ENCODE results near the gene PAM. TPM values are rescaled to one million over a fixed set of nuclear protein-coding genes. Genes with fewer than 3 reads are reported as not detected.

The PAM gene
- total and polyA plus RNA-seq, 2 donors = 22.1 to 76.3 TPM

DNA sequence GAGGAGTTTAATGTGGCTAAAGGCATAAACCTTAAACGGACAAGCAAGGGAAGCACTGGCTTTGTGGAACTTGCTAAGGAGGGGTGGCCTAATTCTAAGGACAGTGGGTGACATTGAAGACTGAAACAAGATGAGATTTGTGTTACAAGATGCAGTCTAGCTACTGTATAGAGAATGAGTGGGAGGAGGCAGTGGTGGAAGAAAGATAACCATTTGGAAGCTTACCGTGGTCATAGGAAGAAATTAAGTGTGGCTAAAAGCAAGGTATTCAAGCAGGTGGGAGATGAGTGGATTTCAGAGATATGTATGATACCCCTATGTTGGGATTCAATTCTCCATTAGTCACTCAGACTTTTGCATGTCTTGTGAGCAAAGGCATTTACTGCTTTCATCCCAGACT, 4.6 kb downstream of the PAM start:
- no peak overlapping the region for H3K27ac ChIP-seq (ENCODE audit: low read depth in 1 of 2, low read length in 1 of 2)
- H3K4me1 ChIP-seq (ENCODE audit: control insufficient read depth in 2 of 2, insufficient read depth in 2 of 2, low read length in 2 of 2) = peaks cover 5 to 9% of the 10 kb centered on the region in 2 donors
- WGBS = 95% methylated on average over 2 of the region's 2 CpGs

DNA sequence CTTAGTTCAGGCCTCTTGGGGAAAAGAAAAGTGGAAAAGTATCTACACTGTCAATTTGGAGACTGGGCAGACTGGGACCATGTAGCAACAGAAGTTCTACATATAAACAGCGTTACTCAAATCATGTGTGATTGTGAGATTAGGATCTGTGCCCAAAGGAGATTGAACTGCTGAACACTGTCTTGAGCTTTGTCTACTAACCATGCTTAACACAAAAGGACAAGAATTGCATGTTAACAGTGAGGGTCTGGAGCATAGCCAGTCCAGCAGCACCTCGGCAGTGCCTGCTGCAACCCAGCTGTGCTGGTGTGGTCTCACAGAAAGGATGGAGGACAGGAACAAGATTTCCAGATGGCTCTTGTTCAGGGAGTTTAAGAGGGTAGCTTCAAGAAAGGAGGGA, 5.7 kb downstream of the PAM start:
- WGBS = 61% methylated on average over 2 of the region's 2 CpGs
- peaks cover 0 to under 1% of the 10 kb centered on the region in 2 donors for H3K27me3 ChIP-seq (ENCODE audit: control insufficient read depth in 2 of 2, insufficient read depth in 1 of 2, low read length in 1 of 2)
- peaks cover 4% of the 10 kb centered on the region in 2 donors for H3K4me1 ChIP-seq (ENCODE audit: control insufficient read depth in 2 of 2, insufficient read depth in 2 of 2, low read length in 2 of 2)
- no peaks in the 10 kb centered on the region for H3K9me3 ChIP-seq (ENCODE audit: control insufficient read depth in 2 of 2, insufficient read depth in 1 of 2, low read length in 1 of 2)
- no peak overlapping the region for H3K27ac ChIP-seq (ENCODE audit: low read depth in 1 of 2, low read length in 1 of 2)
- H3K36me3 ChIP-seq (ENCODE audit: control insufficient read depth in 2 of 2, insufficient read depth in 2 of 2, low read length in 1 of 2) = no peaks in the 10 kb centered on the region
- H3K4me3 ChIP-seq (ENCODE audit: low read length in 2 of 2) = no peak overlapping the region
- no peak for DNase-seq (ENCODE audit: low read depth in 6 of 9, low spot score in 9 of 9)

More for the DNA sequence above, 4.6 kb downstream of the PAM start:
- no peaks in the 10 kb centered on the region for H3K9me3 ChIP-seq (ENCODE audit: control insufficient read depth in 2 of 2, insufficient read depth in 1 of 2, low read length in 1 of 2)
- peaks cover 0 to 7% of the 10 kb centered on the region in 2 donors for H3K27me3 ChIP-seq (ENCODE audit: control insufficient read depth in 2 of 2, insufficient read depth in 1 of 2, low read length in 1 of 2)
- H3K36me3 ChIP-seq (ENCODE audit: control insufficient read depth in 2 of 2, insufficient read depth in 2 of 2, low read length in 1 of 2) = no peaks in the 10 kb centered on the region
- H3K4me3 ChIP-seq (ENCODE audit: low read length in 2 of 2) = no peak overlapping the region
- DNase-seq (ENCODE audit: low read depth in 6 of 9, low spot score in 9 of 9) = no peak

DNA sequence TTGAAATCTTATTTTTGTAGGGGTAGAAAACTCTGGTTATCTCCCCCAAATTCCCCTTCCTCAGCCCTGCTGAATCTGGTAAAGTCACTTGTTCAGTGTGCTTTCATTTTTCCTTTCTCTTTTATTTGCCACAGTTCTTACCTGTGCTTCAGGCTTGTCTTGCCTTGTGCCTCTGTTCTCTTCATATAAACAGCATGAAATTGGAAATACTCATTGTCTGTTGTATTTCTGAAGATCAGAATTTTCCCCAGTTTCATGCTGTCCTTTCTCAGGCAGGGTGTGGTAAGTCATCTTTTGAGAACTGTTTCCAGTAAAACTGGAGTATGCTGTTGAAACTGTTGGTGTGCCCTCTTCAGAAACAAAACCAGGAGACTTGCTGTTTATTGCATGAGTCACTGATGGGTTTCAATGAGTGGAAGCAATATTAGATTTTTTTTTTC, 7.0 kb downstream of the PAM start:
- Histone ChIP-seq H3K4me1 (ENCODE audit: control insufficient read depth in 2 of 2, insufficient read depth in 2 of 2, low read length in 2 of 2) (no peaks in the 10 kb centered on the region), H3K4me3 (ENCODE audit: low read length in 2 of 2) (no peak overlapping the region), H3K36me3 (ENCODE audit: control insufficient read depth in 2 of 2, insufficient read depth in 2 of 2, low read length in 1 of 2) (no peaks in the 10 kb centered on the region), H3K9me3 (ENCODE audit: control insufficient read depth in 2 of 2, insufficient read depth in 1 of 2, low read length in 1 of 2) (no peaks in the 10 kb centered on the region), H3K27me3 (ENCODE audit: control insufficient read depth in 2 of 2, insufficient read depth in 1 of 2, low read length in 1 of 2) (no peaks in the 10 kb centered on the region), H3K27ac (ENCODE audit: low read depth in 1 of 2, low read length in 1 of 2) (no peak overlapping the region)
- DNase-seq (ENCODE audit: low read depth in 6 of 9, low spot score in 9 of 9) = peak in 1 of 9 donors; percentile 21

DNA sequence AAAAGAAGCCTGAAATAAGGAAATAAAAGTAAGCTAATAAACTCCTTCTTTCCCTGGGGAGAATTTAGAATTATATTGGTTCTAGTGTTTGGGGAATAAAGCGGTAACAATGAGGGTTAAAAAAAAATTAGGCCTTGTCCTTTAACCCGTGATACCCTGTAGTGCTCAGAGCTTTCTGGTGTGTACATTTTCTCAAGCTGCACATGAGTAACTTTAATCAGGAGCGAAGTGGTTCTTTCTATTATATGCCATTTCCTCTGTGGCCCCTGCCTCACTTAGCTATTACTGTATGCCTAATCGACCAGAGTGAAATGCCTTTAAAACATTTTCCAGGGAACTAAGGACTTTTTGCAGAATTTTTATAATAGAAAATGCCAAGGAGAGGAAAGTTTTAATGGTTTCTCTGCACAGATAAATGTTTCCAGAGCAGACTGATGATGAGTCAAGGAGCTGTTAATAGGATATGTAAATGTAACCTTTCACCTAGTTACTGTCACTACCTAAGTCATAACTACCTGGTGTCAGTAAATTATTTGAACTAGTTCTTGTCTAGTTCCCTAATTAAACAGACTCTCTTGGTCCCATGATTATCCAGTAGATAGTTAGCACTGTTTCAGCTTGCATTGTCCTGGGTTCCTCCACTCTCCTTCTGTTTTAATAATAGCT, 7.6 kb downstream of the PAM start:
- Histone ChIP-seq H3K36me3 (ENCODE audit: control insufficient read depth in 2 of 2, insufficient read depth in 2 of 2, low read length in 1 of 2) (no peaks in the 10 kb centered on the region), H3K27me3 (ENCODE audit: control insufficient read depth in 2 of 2, insufficient read depth in 1 of 2, low read length in 1 of 2) (no peaks in the 10 kb centered on the region), H3K4me3 (ENCODE audit: low read length in 2 of 2) (no peak overlapping the region), H3K9me3 (ENCODE audit: control insufficient read depth in 2 of 2, insufficient read depth in 1 of 2, low read length in 1 of 2) (no peaks in the 10 kb centered on the region), H3K27ac (ENCODE audit: low read depth in 1 of 2, low read length in 1 of 2) (no peak overlapping the region), H3K4me1 (ENCODE audit: control insufficient read depth in 2 of 2, insufficient read depth in 2 of 2, low read length in 2 of 2) (no peaks in the 10 kb centered on the region)
- WGBS = 91% methylated on average over 4 of the region's 4 CpGs
- DNase-seq (ENCODE audit: low read depth in 6 of 9, low spot score in 9 of 9) = no peak

DNA sequence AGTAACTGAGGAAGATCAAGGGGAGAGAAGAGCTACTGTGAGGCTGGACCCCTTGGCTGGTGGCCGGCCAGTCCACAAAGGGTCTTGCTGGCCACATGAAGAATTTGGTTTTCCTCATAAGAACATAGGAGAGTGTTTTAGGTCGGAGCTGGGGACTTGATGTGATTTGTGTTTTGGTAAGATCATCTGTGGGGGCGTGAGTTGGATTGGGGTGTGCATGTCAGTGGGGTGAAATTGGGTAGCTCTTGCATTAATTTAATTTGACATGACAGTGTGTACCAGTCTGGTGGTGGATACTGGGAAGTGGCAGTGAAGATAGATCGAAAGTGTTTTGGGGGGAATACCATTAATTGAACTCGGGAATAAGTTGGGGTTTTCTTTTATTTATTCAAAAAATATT, 8.6 kb downstream of the PAM start:
- no peak overlapping the region for H3K4me3 ChIP-seq (ENCODE audit: low read length in 2 of 2)
- H3K9me3 ChIP-seq (ENCODE audit: control insufficient read depth in 2 of 2, insufficient read depth in 1 of 2, low read length in 1 of 2) = no peaks in the 10 kb centered on the region
- 95% methylated on average over 5 of the region's 5 CpGs for WGBS
- no peaks in the 10 kb centered on the region for H3K36me3 ChIP-seq (ENCODE audit: control insufficient read depth in 2 of 2, insufficient read depth in 2 of 2, low read length in 1 of 2)
- H3K27me3 ChIP-seq (ENCODE audit: control insufficient read depth in 2 of 2, insufficient read depth in 1 of 2, low read length in 1 of 2) = no peaks in the 10 kb centered on the region
- no peak overlapping the region for H3K27ac ChIP-seq (ENCODE audit: low read depth in 1 of 2, low read length in 1 of 2)
- no peaks in the 10 kb centered on the region for H3K4me1 ChIP-seq (ENCODE audit: control insufficient read depth in 2 of 2, insufficient read depth in 2 of 2, low read length in 2 of 2)
- no peak for DNase-seq (ENCODE audit: low read depth in 6 of 9, low spot score in 9 of 9)

DNA sequence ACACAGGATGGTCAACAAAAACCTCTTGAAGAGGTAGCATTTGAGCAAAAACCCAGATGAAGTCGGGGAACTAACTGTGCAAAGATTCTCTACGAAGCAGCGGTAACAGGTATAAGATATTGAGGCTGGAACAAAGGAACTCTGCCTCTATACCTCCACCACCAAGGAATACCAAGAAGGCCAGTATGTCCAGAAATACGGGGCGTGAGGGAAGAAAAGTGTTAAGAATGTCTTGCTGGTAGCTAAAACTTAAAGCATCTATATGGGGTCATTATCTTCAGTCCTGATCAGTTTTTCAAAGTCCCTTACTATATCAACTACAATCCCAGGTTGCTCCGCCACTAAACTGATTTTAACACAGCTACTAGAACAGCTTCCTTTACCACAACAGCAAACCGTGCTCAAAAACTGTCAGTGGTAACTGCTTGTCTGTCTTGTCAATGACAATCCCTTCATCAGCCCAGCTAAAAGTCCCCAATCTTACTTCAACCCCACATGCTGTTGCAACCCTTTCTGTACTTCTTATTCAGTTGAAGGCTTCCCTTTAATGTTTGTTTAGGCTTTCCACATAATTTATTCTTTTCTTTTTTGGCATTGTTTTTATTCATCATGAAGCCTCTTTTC, 9.4 kb downstream of the PAM start:
- WGBS = 80% methylated on average over 7 of the region's 7 CpGs
- peak in 1 of 9 donors; percentile 28 for DNase-seq (ENCODE audit: low read depth in 6 of 9, low spot score in 9 of 9)
- Histone ChIP-seq H3K27ac (ENCODE audit: low read depth in 1 of 2, low read length in 1 of 2) (no peak overlapping the region), H3K4me3 (ENCODE audit: low read length in 2 of 2) (no peak overlapping the region), H3K9me3 (ENCODE audit: control insufficient read depth in 2 of 2, insufficient read depth in 1 of 2, low read length in 1 of 2) (no peaks in the 10 kb centered on the region), H3K36me3 (ENCODE audit: control insufficient read depth in 2 of 2, insufficient read depth in 2 of 2, low read length in 1 of 2) (no peaks in the 10 kb centered on the region), H3K27me3 (ENCODE audit: control insufficient read depth in 2 of 2, insufficient read depth in 1 of 2, low read length in 1 of 2) (no peaks in the 10 kb centered on the region), H3K4me1 (ENCODE audit: control insufficient read depth in 2 of 2, insufficient read depth in 2 of 2, low read length in 2 of 2) (no peaks in the 10 kb centered on the region)

DNA sequence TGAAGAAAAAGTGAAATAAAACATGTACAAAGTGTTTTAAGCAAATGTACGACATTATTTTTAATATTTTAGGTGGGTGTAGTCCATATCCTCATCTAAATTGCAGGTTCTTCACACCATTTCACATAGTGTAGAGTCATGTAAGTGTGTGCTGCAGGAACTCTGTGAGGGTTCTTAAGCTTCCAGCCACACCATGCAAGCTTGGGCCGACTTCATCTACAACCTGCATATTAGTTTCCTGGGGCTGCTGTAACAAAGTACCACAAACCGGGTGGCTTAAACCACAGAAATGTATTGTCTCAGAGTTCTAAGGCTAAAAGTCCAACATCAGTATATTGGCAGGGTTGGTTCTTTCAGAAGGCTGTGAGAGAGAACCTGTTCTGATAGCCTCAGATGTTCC, 10.2 kb downstream of the PAM start:
- H3K4me1 ChIP-seq (ENCODE audit: control insufficient read depth in 2 of 2, insufficient read depth in 2 of 2, low read length in 2 of 2) = no peaks in the 10 kb centered on the region
- no peak overlapping the region for H3K4me3 ChIP-seq (ENCODE audit: low read length in 2 of 2)
- DNase-seq (ENCODE audit: low read depth in 6 of 9, low spot score in 9 of 9) = no peak
- no peaks in the 10 kb centered on the region for H3K36me3 ChIP-seq (ENCODE audit: control insufficient read depth in 2 of 2, insufficient read depth in 2 of 2, low read length in 1 of 2)
- H3K9me3 ChIP-seq (ENCODE audit: control insufficient read depth in 2 of 2, insufficient read depth in 1 of 2, low read length in 1 of 2) = no peaks in the 10 kb centered on the region
- H3K27me3 ChIP-seq (ENCODE audit: control insufficient read depth in 2 of 2, insufficient read depth in 1 of 2, low read length in 1 of 2) = no peaks in the 10 kb centered on the region
- no peak overlapping the region for H3K27ac ChIP-seq (ENCODE audit: low read depth in 1 of 2, low read length in 1 of 2)
- 40% methylated on average over 3 of the region's 3 CpGs for WGBS

DNA sequence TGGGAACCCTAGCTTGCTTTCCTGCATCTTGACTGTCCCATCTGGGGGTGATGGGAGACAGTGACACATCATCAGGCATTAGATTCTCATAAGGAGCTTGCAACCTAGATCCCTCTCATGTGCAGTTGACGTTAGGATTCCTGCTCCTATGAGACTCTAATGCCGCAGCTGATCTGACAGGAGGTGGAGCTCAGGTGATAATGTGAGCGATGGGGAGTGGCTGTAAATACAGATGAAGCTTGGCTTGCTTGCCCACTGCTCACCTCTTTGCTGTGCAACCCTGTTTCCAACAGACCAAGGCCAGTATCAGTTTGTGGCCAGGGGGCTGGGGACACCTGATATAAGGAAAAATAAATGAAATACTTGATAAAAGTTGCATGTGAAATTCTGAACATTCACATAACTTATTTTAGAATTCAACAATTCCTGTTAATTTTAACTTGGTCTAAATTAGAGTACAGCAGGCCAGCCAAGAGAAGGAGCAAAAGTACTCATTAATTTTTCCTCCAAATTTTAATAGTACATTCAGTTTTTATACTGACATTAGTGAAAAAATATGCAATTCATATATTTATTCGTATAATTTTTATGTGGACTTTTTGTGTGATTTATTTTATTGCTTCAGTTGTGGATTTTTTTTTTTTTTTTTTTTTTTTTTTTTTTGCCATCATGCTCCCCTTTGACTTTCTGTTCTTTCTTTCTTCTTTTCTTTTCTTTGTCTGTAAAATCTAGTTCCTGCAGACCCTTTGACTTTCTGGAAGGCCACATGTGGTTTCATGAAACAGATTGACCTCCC, 11.4 kb downstream of the PAM start:
- H3K9me3 ChIP-seq (ENCODE audit: control insufficient read depth in 2 of 2, insufficient read depth in 1 of 2, low read length in 1 of 2) = no peaks in the 10 kb centered on the region
- no peak for DNase-seq (ENCODE audit: low read depth in 6 of 9, low spot score in 9 of 9)
- H3K27me3 ChIP-seq (ENCODE audit: control insufficient read depth in 2 of 2, insufficient read depth in 1 of 2, low read length in 1 of 2) = no peaks in the 10 kb centered on the region
- H3K4me3 ChIP-seq (ENCODE audit: low read length in 2 of 2) = no peak overlapping the region
- WGBS = 98% methylated on average over 4 of the region's 4 CpGs
- H3K4me1 ChIP-seq (ENCODE audit: control insufficient read depth in 2 of 2, insufficient read depth in 2 of 2, low read length in 2 of 2) = no peaks in the 10 kb centered on the region
- H3K36me3 ChIP-seq (ENCODE audit: control insufficient read depth in 2 of 2, insufficient read depth in 2 of 2, low read length in 1 of 2) = no peaks in the 10 kb centered on the region
- no peak overlapping the region for H3K27ac ChIP-seq (ENCODE audit: low read depth in 1 of 2, low read length in 1 of 2)

DNA sequence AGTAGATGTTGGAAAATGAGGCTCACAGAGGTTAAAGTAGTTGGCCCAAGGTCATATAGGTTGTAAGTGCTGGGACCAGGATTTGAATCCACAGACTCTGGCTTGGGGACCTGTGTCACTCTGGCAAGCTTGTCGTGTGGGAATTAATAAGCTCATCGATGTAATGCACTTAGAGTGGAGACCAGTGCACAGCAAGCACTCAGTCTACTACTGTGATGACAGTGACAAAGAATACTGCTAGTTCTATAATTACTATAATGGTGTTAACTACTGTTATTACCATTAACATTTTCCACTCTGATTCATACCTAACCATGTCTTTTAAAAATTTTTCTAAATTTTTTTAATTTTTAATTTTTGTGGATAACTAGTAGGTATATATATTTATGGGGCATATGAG, 12.8 kb downstream of the PAM start:
- no peak for DNase-seq (ENCODE audit: low read depth in 6 of 9, low spot score in 9 of 9)
- H3K27ac ChIP-seq (ENCODE audit: low read depth in 1 of 2, low read length in 1 of 2) = no peak overlapping the region
- 94% methylated on average over 2 of the region's 2 CpGs for WGBS
- no peak overlapping the region for H3K4me3 ChIP-seq (ENCODE audit: low read length in 2 of 2)
- no peaks in the 10 kb centered on the region for H3K9me3 ChIP-seq (ENCODE audit: control insufficient read depth in 2 of 2, insufficient read depth in 1 of 2, low read length in 1 of 2)
- H3K27me3 ChIP-seq (ENCODE audit: control insufficient read depth in 2 of 2, insufficient read depth in 1 of 2, low read length in 1 of 2) = no peaks in the 10 kb centered on the region
- no peaks in the 10 kb centered on the region for H3K4me1 ChIP-seq (ENCODE audit: control insufficient read depth in 2 of 2, insufficient read depth in 2 of 2, low read length in 2 of 2)
- H3K36me3 ChIP-seq (ENCODE audit: control insufficient read depth in 2 of 2, insufficient read depth in 2 of 2, low read length in 1 of 2) = no peaks in the 10 kb centered on the region
